HEK293T (cell line): ENCODE data around the gene TSG101.

Experiments
- ARNT ChIP-seq: fragments of 450-650 bp; IDR thresholded peaks from 2 replicates; pipeline ENCODE4 v1.6.1; 2017; ENCODE audit warnings: mild to moderate bottlenecking
- BHLHE40 ChIP-seq: fragments of 450-650 bp; IDR thresholded peaks from 2 replicates; pipeline ENCODE4 v1.6.1; 2016; ENCODE audit warnings: mild to moderate bottlenecking, moderate library complexity, borderline replicate concordance
- ELF4 ChIP-seq: fragments of 450-650 bp; IDR thresholded peaks from 2 replicates; pipeline ENCODE4 v1.6.1; 2017; ENCODE audit warnings: antibody characterized with exemption
- FOXA1 ChIP-seq: fragments of 450-650 bp; IDR thresholded peaks from 2 replicates; pipeline ENCODE4 v1.6.1; 2016; ENCODE audit warnings: mild to moderate bottlenecking
- FOXK2 ChIP-seq: fragments of 450-650 bp; IDR thresholded peaks from 2 replicates; pipeline ENCODE4 v1.6.1; 2016; ENCODE audit warnings: mild to moderate bottlenecking
- FOXM1 ChIP-seq: fragments of 450-650 bp; IDR thresholded peaks from 2 replicates; pipeline ENCODE4 v1.6.1; 2017; ENCODE audit warnings: mild to moderate bottlenecking, borderline replicate concordance
- HDGF ChIP-seq: fragments of 450-650 bp; IDR thresholded peaks from 2 replicates; pipeline ENCODE4 v1.6.1; 2017; ENCODE audit warnings: antibody characterized with exemption, borderline replicate concordance
- L3MBTL2 ChIP-seq: fragments of 450-650 bp; conservative IDR thresholded peaks from 2 replicates; pipeline ENCODE4 v1.6.1; 2016; ENCODE audit warnings: mild to moderate bottlenecking
- LEF1 ChIP-seq: fragments of 450-650 bp; IDR thresholded peaks from 2 replicates; pipeline ENCODE4 v1.6.1; 2017; ENCODE audit warnings: mild to moderate bottlenecking, borderline replicate concordance
- NFRKB ChIP-seq: fragments of 450-650 bp; IDR thresholded peaks from 2 replicates; pipeline ENCODE4 v1.6.1; 2016; ENCODE audit warnings: mild to moderate bottlenecking, moderate library complexity
- SP1 ChIP-seq: fragments of 450-650 bp; IDR thresholded peaks from 2 replicates; pipeline ENCODE4 v1.6.1; 2017
- SUZ12 ChIP-seq: fragments of 450-650 bp; IDR thresholded peaks from 2 replicates; pipeline ENCODE4 v1.6.1; 2016; ENCODE audit warnings: mild to moderate bottlenecking
- TARDBP ChIP-seq: fragments of 450-650 bp; IDR thresholded peaks from 2 replicates; pipeline ENCODE4 v1.6.1; 2016
- ZNF384 ChIP-seq: fragments of 450-650 bp; IDR thresholded peaks from 2 replicates; pipeline ENCODE4 v1.6.1; 2016

DNA sequence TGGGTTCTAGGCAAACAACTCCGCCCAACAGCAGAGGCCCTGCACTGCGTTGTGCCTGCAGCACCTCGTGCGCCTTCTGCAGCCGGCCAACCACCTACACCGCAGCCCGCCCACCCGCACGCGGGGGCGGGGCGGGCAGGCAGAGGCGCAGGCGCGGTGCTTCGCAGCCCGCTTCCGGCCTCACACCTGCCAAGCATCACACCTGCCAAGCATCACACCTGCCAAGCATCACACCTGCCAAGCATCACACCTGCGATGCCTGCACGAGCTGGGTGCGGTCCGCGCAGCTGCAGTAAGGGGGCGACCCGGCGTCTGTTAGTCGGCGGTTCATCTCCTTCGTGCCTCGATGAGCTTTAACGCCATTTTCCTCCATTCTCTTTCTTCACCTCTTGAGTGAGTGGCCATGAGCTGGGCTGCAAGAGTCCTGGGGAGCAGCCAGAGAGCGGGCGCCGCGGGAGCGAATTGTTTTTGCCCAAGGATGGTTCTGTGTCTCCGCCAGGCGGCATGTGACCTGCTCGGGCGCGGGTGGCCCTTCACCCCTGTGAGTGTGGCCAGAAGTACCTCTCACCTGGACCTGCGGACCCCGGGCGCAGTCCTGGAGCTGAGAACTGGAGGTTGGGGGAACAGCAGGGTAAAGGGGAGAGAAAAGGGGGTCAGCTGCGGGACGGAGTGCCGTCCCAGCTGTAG is 70.9 kb downstream of the TSG101 start, which contains the start of gene LDHAL6A:
- TF ChIP-seq ZNF384 (no peak), SP1 (no peak), NFRKB (no peak), SUZ12 (no peak), LEF1 (no peak), L3MBTL2 (no peak), FOXM1 (no peak), FOXA1 (no peak), ELF4 (no peak), TARDBP (no peak), ARNT (no peak), FOXK2 (no peak), HDGF (no peak), BHLHE40 (no peak)
